B cell (primary cell): Measurements from ENCODE around the gene TMEM235. TPM values are rescaled to one million over a fixed set of nuclear protein-coding genes. Genes with fewer than 3 reads are reported as not detected.

Experiments used
- ATAC-seq: fragments of 200-7000 bp; cut with Tn5 transposase; one replicate; pipeline ENCODE4 v1.10.0; 2021; ENCODE audit warnings: low read depth, mild to moderate bottlenecking, moderate number of reproducible peaks, moderate library complexity
- CTCF ChIA-PET: fragments of 350-600 bp; sonication (Branson Sonifier 250); formaldehyde crosslinking; loops from one replicate; lab custom pipeline; 2021; ENCODE audit warnings: antibody characterized with exemption, inconsistent platforms; lab: Charles Lee
- POLR2A ChIA-PET: fragments of 350-600 bp; sonication (Branson Sonifier 250); formaldehyde crosslinking; loops from one replicate; lab custom pipeline; 2021; ENCODE audit warnings: antibody characterized with exemption; lab: Charles Lee
- DNase-seq: peaks from one replicate; pipeline ENCODE4 v3.0.0; 2013
- H2AFZ ChIP-seq: 2 replicates; pipeline ENCODE4 v1.6.1; 2012; ENCODE audit warnings: mild to moderate bottlenecking, low read depth, low read length; ENCODE audit not compliant: insufficient read depth, poor library complexity, severe bottlenecking
- H3K27ac ChIP-seq, 2 donors: 1 replicate in 1 of 2; 2 replicates in 1 of 2; pipeline ENCODE4 v1.5.1; 2012 to 2013; ENCODE audit warnings: low read length in 2 of 2, mild to moderate bottlenecking in 2 of 2, moderate library complexity in 1 of 2
- H3K27me3 ChIP-seq, 4 experiments: fragments of 200-600 bp in 1 of 4; sonication (generic) in 1 of 4; replicated peaks in 1 of 4; 1 replicate in 2 of 4; 2 replicates in 2 of 4; pipeline versions ENCODE4 v1.6.1 to v1.7.0; 2013 to 2016; ENCODE audit warnings: low read length in 3 of 4, mild to moderate bottlenecking in 2 of 4, mixed read lengths in 1 of 4, moderate library complexity in 1 of 4; ENCODE audit not compliant: insufficient read depth in 4 of 4, control insufficient read depth in 3 of 4; ENCODE audit errors: control extremely low read depth in 1 of 4
- H3K36me3 ChIP-seq, 2 experiments: replicated peaks in 1 of 2; 1 replicate in 1 of 2; 2 replicates in 1 of 2; pipeline versions ENCODE4 v1.6.1 to v1.7.1; 2013; ENCODE audit warnings: low read length in 1 of 2; ENCODE audit not compliant: insufficient read depth in 2 of 2, control insufficient read depth in 1 of 2; ENCODE audit errors: control extremely low read depth in 1 of 2, extremely low read depth in 1 of 2
- H3K4me1 ChIP-seq, 2 donors: fragments of 200-600 bp in 1 of 2; sonication (generic) in 1 of 2; 1 replicate in 1 of 2; 2 replicates in 1 of 2; pipeline versions ENCODE4 v1.5.1 to v1.6.1; 2013 to 2017; ENCODE audit warnings: low read length in 2 of 2; ENCODE audit not compliant: control insufficient read depth in 2 of 2, insufficient read depth in 2 of 2
- H3K4me2 ChIP-seq: replicated peaks from 2 replicates; pipeline ENCODE3; 2012; ENCODE audit warnings: mild to moderate bottlenecking, low read depth, low read length; ENCODE audit not compliant: poor library complexity, severe bottlenecking
- H3K4me3 ChIP-seq, 5 experiments: fragments of 200-600 bp in 1 of 5; sonication (generic) in 1 of 5; 1 replicate in 3 of 5; 2 replicates in 2 of 5; pipeline versions ENCODE4 v1.5.1 to v1.7.0; 2011 to 2016; ENCODE audit warnings: low read length in 4 of 5, mild to moderate bottlenecking in 4 of 5, low read depth in 2 of 5, control low read depth in 1 of 5, moderate library complexity in 1 of 5; ENCODE audit not compliant: insufficient read depth in 1 of 5; ENCODE audit errors: control extremely low read depth in 1 of 5, extremely low read depth in 1 of 5
- H3K79me2 ChIP-seq: fragments of 200-600 bp; sonication (generic); one replicate; pipeline ENCODE4 v1.6.0; 2016; ENCODE audit warnings: low read length; ENCODE audit not compliant: control insufficient read depth, insufficient read depth
- H3K9ac ChIP-seq: fragments of 200-600 bp; sonication (generic); 2 replicates; pipeline ENCODE4 v1.6.1; 2017; ENCODE audit warnings: mild to moderate bottlenecking, low read length, moderate library complexity
- H3K9me3 ChIP-seq, 3 donors: one replicate each; pipeline versions ENCODE4 v1.6.1 to v1.7.1; 2013; ENCODE audit warnings: low read length in 2 of 3; ENCODE audit not compliant: control insufficient read depth in 2 of 3, insufficient read depth in 1 of 3; ENCODE audit errors: control extremely low read depth in 1 of 3
- H4K20me1 ChIP-seq: 2 replicates; pipeline ENCODE4 v1.6.0; 2012; ENCODE audit warnings: mild to moderate bottlenecking, low read length; ENCODE audit not compliant: insufficient read depth, control insufficient read depth, poor library complexity, severe bottlenecking
- H3K27ac Mint-ChIP-seq: one replicate; pipeline ENCODE4 v1.8.0; 2021; ENCODE audit warnings: mixed read lengths
- H3K27me3 Mint-ChIP-seq: one replicate; pipeline ENCODE4 v1.8.0; 2021; ENCODE audit warnings: mixed read lengths
- H3K4me1 Mint-ChIP-seq: one replicate; pipeline ENCODE4 v1.8.0; 2021; ENCODE audit warnings: mixed read lengths
- H3K4me3 Mint-ChIP-seq: one replicate; pipeline ENCODE4 v1.8.0; 2021; ENCODE audit warnings: mixed read lengths
- H3K9me3 Mint-ChIP-seq: one replicate; pipeline ENCODE4 v1.8.0; 2022; ENCODE audit warnings: mixed read lengths; ENCODE audit not compliant: insufficient read depth
- CTCF ChIP-seq: fragments of 200-600 bp; IDR thresholded peaks from one replicate; pipeline ENCODE4 v1.8.0; 2022; ENCODE audit warnings: antibody characterized with exemption, mild to moderate bottlenecking
- EZH2 ChIP-seq: IDR thresholded peaks from 2 replicates; pipeline ENCODE4 v1.6.1; 2012; ENCODE audit warnings: borderline replicate concordance, low read depth, mild to moderate bottlenecking, moderate library complexity, low read length; ENCODE audit not compliant: insufficient read depth, poor library complexity, severe bottlenecking
- WGBS: methylation state at CpG from one replicate; pipeline ENCODE4 v1.1.5; 2013; ENCODE audit warnings: missing lambda C conversion rate; ENCODE audit not compliant: insufficient coverage; 5-methylcytosine and 5-hydroxymethylcytosine counted together
- intact Hi-C: fragments of 100-400 bp; cut with micrococcal nuclease; formaldehyde crosslinking; loops from one replicate; pipeline ENCODE4 v1.10.0; 2022
- polyA plus RNA-seq: library from polyadenylated mRNA; depleted of rRNA; stranded (reverse); fragments of >200 nt; gene quantifications from 2 replicates; pipeline ENCODE4 v1.2.3, GENCODE V29; 2012
- total RNA-seq, 2 donors: library from RNA; stranded (reverse); fragments of 120-200 nt in 1 of 2; gene quantifications; 1 replicate in 1 of 2; 2 replicates in 1 of 2; pipeline versions ENCODE4 v1.2.3 to v1.2.4, GENCODE V29; 2013 to 2022

TMEM235 gene
- total and polyA plus RNA-seq, 2 donors (not counting 1 experiment from before 2014, with no cell fraction given), result not detected

- H3K27me3 Mint-ChIP-seq, result no peaks in the 10 kb centered on the region
- no peaks in the 10 kb centered on the region for H3K36me3 ChIP-seq
- peak overlapping the region; percentile 77 for H3K4me3 Mint-ChIP-seq
- ChIA-PET POLR2A (interaction anchor here (0.9 to 2.1 kb wide), 5 partner anchors 21 to 140 kb away, joined by 3 to 8 read pairs (median 4); partner anchors contain the start of gene TMC8), CTCF (interaction anchor here (0.9 to 6.1 kb wide), 19 partner anchors 11 to 169 kb away, joined by 3 to 83 read pairs (median 13); partner anchors contain the start of genes AFMID, TK1 and TMC8)
- no peaks in the 10 kb centered on the region for H3K27me3 ChIP-seq
- H2AFZ ChIP-seq, result no peak overlapping the region
- H3K9me3 ChIP-seq, result no peaks in the 10 kb centered on the region
- H3K4me1 Mint-ChIP-seq, result peaks cover 33% of the 10 kb centered on the region
- peak overlapping the region; percentile 62 for H3K4me2 ChIP-seq
- no peak overlapping the region for H3K4me3 ChIP-seq
- ATAC-seq (peak; percentile 61), DNase-seq (peak; percentile 80)
- H3K4me1 ChIP-seq, result peaks cover 33 to 42% of the 10 kb centered on the region in 2 donors
- TF ChIP-seq CTCF, result no peak
- TF ChIP-seq EZH2, result no peak
- H3K27ac Mint-ChIP-seq, result peak overlapping the region; percentile 78
- H3K27ac ChIP-seq, result peak overlapping the region in 1 of 2 donors; percentile 27
- H4K20me1 ChIP-seq, result peaks cover 7% of the 10 kb centered on the region
- H3K79me2 ChIP-seq, result no peaks in the 10 kb centered on the region
- intact Hi-C loops, result loop anchor here (5.0 kb wide), 1 partner anchor 120 kb away; the partner anchor contains the start of gene TMC8
- H3K9ac ChIP-seq, result no peak overlapping the region
- H3K9me3 Mint-ChIP-seq, result no peaks in the 10 kb centered on the region
- WGBS, result 33% methylated on average over 8 of the region's 12 CpGs
These were observed 20.7 kb downstream of the TMEM235 start for GRCh38 chr17:78252111-78252634.
